HCT116 (cell line): ENCODE data around the gene SERPING1. TPM values are rescaled to one million over a fixed set of nuclear protein-coding genes. Genes with fewer than 3 reads are reported as not detected.

Experiments used
- ATAC-seq: fragments of 200-7000 bp; cut with Tn5 transposase; 2 replicates; pipeline ENCODE4 v1.9.1; 2020; ENCODE audit warnings: mild to moderate bottlenecking, moderate library complexity
- BruUV-seq: library from RNA; stranded (reverse); fragments of 400-500 nt; replicated peaks from 2 replicates; lab custom pipeline; 2021; lab: Mats Ljungman, UMichigan
- CTCF ChIA-PET: fragments of 300-600 bp; sonication (Branson Sonifier 250); formaldehyde crosslinking; loops from one replicate; lab custom pipeline; 2021; ENCODE audit warnings: antibody characterized with exemption; lab: Charles Lee
- POLR2A ChIA-PET: fragments of 300-600, 350-600 bp; sonication (Branson Sonifier 250); formaldehyde crosslinking; loops from one replicate; lab custom pipeline; 2021; ENCODE audit warnings: antibody characterized with exemption; lab: Charles Lee
- RAD21 ChIA-PET, 2 experiments: fragments of 300-600 bp; sonication (Branson Sonifier 250); formaldehyde crosslinking; loops; one replicate each; lab custom pipeline; 2023; ENCODE audit warnings: low total read pairs in 2 of 2; ENCODE audit not compliant: uncharacterized antibody in 2 of 2, unreplicated experiment in 2 of 2, low non-redundant PET in 1 of 2; lab: Charles Lee
- DNase-seq: peaks from one replicate; pipeline ENCODE4 v3.0.0-alpha.2; 2010; ENCODE audit warnings: low read depth, low spot score
- H2AFZ ChIP-seq: fragments of 200-600 bp; shearing (Covaris generic), sonication (generic); 2 replicates; pipeline ENCODE4 v1.6.1; 2017; ENCODE audit warnings: low read depth, mixed run types, mixed read lengths, antibody characterized with exemption, low read length; ENCODE audit not compliant: poor library complexity, severe bottlenecking
- H3K27ac ChIP-seq: 2 replicates; pipeline ENCODE4 v1.5.1; 2012; ENCODE audit warnings: low read depth, low read length
- H3K27me3 ChIP-seq: fragments of 200-600 bp; sonication (generic); 2 replicates; pipeline ENCODE4 v1.6.1; 2016; ENCODE audit warnings: mixed run types, low read length, mixed read lengths; ENCODE audit not compliant: insufficient read depth
- H3K36me3 ChIP-seq, 2 experiments: fragments of 200-500 bp in 1 of 2; fragments of 200-600 bp in 1 of 2; sonication (Bioruptor generic) in 1 of 2; sonication (generic) in 1 of 2; 2 replicates each; pipeline versions ENCODE4 v1.5.1 to v1.6.1; 2014 to 2016; ENCODE audit warnings: low read length in 2 of 2, inconsistent platforms in 1 of 2, mixed read lengths in 1 of 2, mixed run types in 1 of 2; ENCODE audit not compliant: insufficient read depth in 2 of 2, control insufficient read depth in 1 of 2
- H3K4me1 ChIP-seq, 2 experiments: fragments of 200-600 bp in 1 of 2; sonication (generic) in 1 of 2; 2 replicates each; pipeline versions ENCODE4 v1.5.1 to v1.6.1; 2012 to 2017; ENCODE audit warnings: low read length in 2 of 2, inconsistent platforms in 1 of 2, mild to moderate bottlenecking in 1 of 2, mixed read lengths in 1 of 2, mixed run types in 1 of 2, moderate library complexity in 1 of 2; ENCODE audit not compliant: insufficient read depth in 2 of 2, control insufficient read depth in 1 of 2
- H3K4me2 ChIP-seq: fragments of 200-600 bp; sonication (generic); 2 replicates; pipeline ENCODE4 v1.6.1; 2017; ENCODE audit warnings: mixed run types, low read length, mixed read lengths
- H3K4me3 ChIP-seq, 2 experiments: fragments of 200-600 bp in 1 of 2; sonication (generic) in 1 of 2; replicated peaks in 1 of 2; 2 replicates each; pipeline ENCODE4 v1.5.1; 2011 to 2016; ENCODE audit warnings: low read length in 2 of 2, control low read depth in 1 of 2, low read depth in 1 of 2, mild to moderate bottlenecking in 1 of 2, mixed read lengths in 1 of 2, mixed run types in 1 of 2
- H3K79me2 ChIP-seq: fragments of 200-600 bp; sonication (generic); 2 replicates; pipeline ENCODE4 v1.6.1; 2017; ENCODE audit warnings: mild to moderate bottlenecking, mixed run types, low read length, moderate library complexity, mixed read lengths; ENCODE audit not compliant: insufficient read depth
- H3K9ac ChIP-seq: fragments of 200-600 bp; sonication (generic); 2 replicates; pipeline ENCODE4 v1.6.1; 2016; ENCODE audit warnings: low read length, mixed read lengths
- H3K9me2 ChIP-seq: fragments of 200-600 bp; sonication (generic), shearing (Covaris generic); 2 replicates; pipeline ENCODE4 v1.6.1; 2017; ENCODE audit warnings: mixed run types, mild to moderate bottlenecking, moderate library complexity; ENCODE audit not compliant: insufficient read depth
- H3K9me3 ChIP-seq, 2 experiments: fragments of 200-500 bp in 1 of 2; fragments of 200-600 bp in 1 of 2; sonication (Bioruptor generic) in 1 of 2; sonication (generic) in 1 of 2; 2 replicates each; pipeline ENCODE4 v1.6.1; 2014 to 2017; ENCODE audit warnings: low read length in 2 of 2, mixed read lengths in 2 of 2, inconsistent platforms in 1 of 2, low read depth in 1 of 2, mild to moderate bottlenecking in 1 of 2, mixed run types in 1 of 2, moderate library complexity in 1 of 2; ENCODE audit not compliant: control insufficient read depth in 1 of 2, insufficient read depth in 1 of 2
- H4K20me1 ChIP-seq: fragments of 200-600 bp; sonication (generic), shearing (Covaris generic); 2 replicates; pipeline ENCODE4 v1.6.1; 2017; ENCODE audit warnings: mixed run types, mild to moderate bottlenecking, moderate library complexity; ENCODE audit not compliant: insufficient read depth
- CEBPB ChIP-seq: IDR thresholded peaks from 2 replicates; pipeline ENCODE4 v1.6.1; 2012; ENCODE audit warnings: low read depth
- ELF1 ChIP-seq: IDR thresholded peaks from 2 replicates; pipeline ENCODE4 v1.6.1; 2012; ENCODE audit warnings: low read depth, borderline replicate concordance
- JUND ChIP-seq: IDR thresholded peaks from 2 replicates; pipeline ENCODE4 v1.6.1; 2012
- POLR2AphosphoS5 ChIP-seq: IDR thresholded peaks from 2 replicates; pipeline ENCODE4 v1.6.1; 2011; ENCODE audit warnings: mild to moderate bottlenecking, low read depth, low read length, moderate library complexity
- RAD21 ChIP-seq: IDR thresholded peaks from 2 replicates; pipeline ENCODE4 v1.6.1; 2012; ENCODE audit warnings: low read depth, mild to moderate bottlenecking
- SP1 ChIP-seq: IDR thresholded peaks from 2 replicates; pipeline ENCODE4 v1.6.1; 2012; ENCODE audit warnings: low read depth
- SRF ChIP-seq: IDR thresholded peaks from 2 replicates; pipeline ENCODE4 v1.6.1; 2012; ENCODE audit warnings: low read depth
- YY1 ChIP-seq: IDR thresholded peaks from 2 replicates; pipeline ENCODE4 v1.6.1; 2011; ENCODE audit warnings: low read length, low read depth, moderate library complexity, mild to moderate bottlenecking; ENCODE audit not compliant: insufficient replicate concordance; ENCODE audit errors: extremely low read depth
- intact Hi-C: fragments of 100-400 bp; cut with micrococcal nuclease; formaldehyde crosslinking; loops from 2 replicates; pipeline ENCODE4 v1.10.0; 2022
- total RNA-seq: library from RNA; stranded (reverse); gene quantifications from one replicate; pipeline ENCODE4 v1.2.1, GENCODE V29; 2021; ENCODE audit not compliant: unreplicated experiment
- TF ChIP-seq, protein P1 (sequence below), 3 experiments: fragments of 200-600 bp in 1 of 3; sonication (generic) in 1 of 3; IDR thresholded peaks in 2 of 3; conservative IDR thresholded peaks in 1 of 3; 2 replicates each; pipeline ENCODE4 v1.5.1; 2012 to 2017; ENCODE audit warnings: low read depth in 2 of 3, low read length in 2 of 3, antibody characterized with exemption in 1 of 3, borderline replicate concordance in 1 of 3, control low read depth in 1 of 3, mild to moderate bottlenecking in 1 of 3, mixed read lengths in 1 of 3, mixed run types in 1 of 3, moderate library complexity in 1 of 3; ENCODE audit not compliant: insufficient read depth in 1 of 3
- TF ChIP-seq, protein P2 (sequence below): IDR thresholded peaks from 2 replicates; pipeline ENCODE4 v1.6.1; 2011; ENCODE audit warnings: mild to moderate bottlenecking, low read length, moderate library complexity; ENCODE audit not compliant: insufficient replicate concordance; ENCODE audit errors: extremely low read depth

Gene SERPING1
- total RNA-seq, 1 experiment from 2014 or later: 3.4 TPM

DNA sequence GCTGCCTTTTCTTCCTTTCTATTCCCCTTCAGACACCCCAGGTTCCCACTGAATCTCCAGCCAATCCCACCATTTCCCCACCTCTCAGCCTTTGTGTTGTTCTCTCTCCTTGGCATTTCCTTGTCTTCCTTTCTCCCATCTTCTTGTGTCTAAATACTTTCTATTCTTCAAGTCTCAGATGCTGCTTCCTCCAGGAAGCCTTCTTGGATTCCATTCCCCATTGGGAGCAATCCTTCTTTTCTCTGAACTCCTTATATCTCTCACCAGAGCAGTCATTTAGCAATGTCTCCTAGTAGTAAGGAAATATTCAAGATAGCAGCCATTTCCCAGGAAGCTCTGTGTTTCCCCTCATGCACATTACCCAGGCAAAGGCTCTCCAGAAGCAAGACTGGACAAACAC, 36.8 kb downstream of the SERPING1 start:
- no TSS peak for BruUV-seq
- no peak overlapping the region for H3K9ac ChIP-seq

More for the DNA sequence above, 36.8 kb downstream of the SERPING1 start:
- Histone ChIP-seq H3K27ac (no peak overlapping the region), H4K20me1 (no peaks in the 10 kb centered on the region), H3K4me1 (peaks cover 2 to 20% of the 10 kb centered on the region in 2 experiments; a peak in 3 of 4 replicates), H3K4me2 (no peak overlapping the region), H2AFZ (no peak overlapping the region), H3K9me3 (no peaks in the 10 kb centered on the region), H3K36me3 (no peaks in the 10 kb centered on the region), H3K4me3 (no peak overlapping the region), H3K27me3 (peaks cover 13% of the 10 kb centered on the region; the same call in 1 of the 2 replicates), H3K9me2 (no peaks in the 10 kb centered on the region), H3K79me2 (peaks cover 9% of the 10 kb centered on the region)
- RAD21 ChIA-PET: no interaction called here
- CTCF ChIA-PET: interaction anchor here (0.5 to 0.9 kb wide), 2 partner anchors 10 to 11 kb away, joined by 3 to 4 read pairs; no protein-coding TSS in a partner anchor
- intact Hi-C loops: no loop called here
- ATAC-seq (no peak), DNase-seq (no peak)
- no peak for TF ChIP-seq POLR2AphosphoS5
- TF ChIP-seq, protein P1, sequence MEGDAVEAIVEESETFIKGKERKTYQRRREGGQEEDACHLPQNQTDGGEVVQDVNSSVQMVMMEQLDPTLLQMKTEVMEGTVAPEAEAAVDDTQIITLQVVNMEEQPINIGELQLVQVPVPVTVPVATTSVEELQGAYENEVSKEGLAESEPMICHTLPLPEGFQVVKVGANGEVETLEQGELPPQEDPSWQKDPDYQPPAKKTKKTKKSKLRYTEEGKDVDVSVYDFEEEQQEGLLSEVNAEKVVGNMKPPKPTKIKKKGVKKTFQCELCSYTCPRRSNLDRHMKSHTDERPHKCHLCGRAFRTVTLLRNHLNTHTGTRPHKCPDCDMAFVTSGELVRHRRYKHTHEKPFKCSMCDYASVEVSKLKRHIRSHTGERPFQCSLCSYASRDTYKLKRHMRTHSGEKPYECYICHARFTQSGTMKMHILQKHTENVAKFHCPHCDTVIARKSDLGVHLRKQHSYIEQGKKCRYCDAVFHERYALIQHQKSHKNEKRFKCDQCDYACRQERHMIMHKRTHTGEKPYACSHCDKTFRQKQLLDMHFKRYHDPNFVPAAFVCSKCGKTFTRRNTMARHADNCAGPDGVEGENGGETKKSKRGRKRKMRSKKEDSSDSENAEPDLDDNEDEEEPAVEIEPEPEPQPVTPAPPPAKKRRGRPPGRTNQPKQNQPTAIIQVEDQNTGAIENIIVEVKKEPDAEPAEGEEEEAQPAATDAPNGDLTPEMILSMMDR (IDR thresholded peaks at IDR 0.05 in 2 of 3, conservative IDR thresholded peaks at IDR 0.05 in 1 of 3; ENCODE audit: borderline replicate concordance in 1 of 3, insufficient read depth in 1 of 3, low read depth in 2 of 3, low read length in 2 of 3): no peak
- TF ChIP-seq CEBPB: no peak
- TF ChIP-seq RAD21: no peak
- no peak for TF ChIP-seq SP1
- TF ChIP-seq ELF1: no peak
- TF ChIP-seq, protein P2, sequence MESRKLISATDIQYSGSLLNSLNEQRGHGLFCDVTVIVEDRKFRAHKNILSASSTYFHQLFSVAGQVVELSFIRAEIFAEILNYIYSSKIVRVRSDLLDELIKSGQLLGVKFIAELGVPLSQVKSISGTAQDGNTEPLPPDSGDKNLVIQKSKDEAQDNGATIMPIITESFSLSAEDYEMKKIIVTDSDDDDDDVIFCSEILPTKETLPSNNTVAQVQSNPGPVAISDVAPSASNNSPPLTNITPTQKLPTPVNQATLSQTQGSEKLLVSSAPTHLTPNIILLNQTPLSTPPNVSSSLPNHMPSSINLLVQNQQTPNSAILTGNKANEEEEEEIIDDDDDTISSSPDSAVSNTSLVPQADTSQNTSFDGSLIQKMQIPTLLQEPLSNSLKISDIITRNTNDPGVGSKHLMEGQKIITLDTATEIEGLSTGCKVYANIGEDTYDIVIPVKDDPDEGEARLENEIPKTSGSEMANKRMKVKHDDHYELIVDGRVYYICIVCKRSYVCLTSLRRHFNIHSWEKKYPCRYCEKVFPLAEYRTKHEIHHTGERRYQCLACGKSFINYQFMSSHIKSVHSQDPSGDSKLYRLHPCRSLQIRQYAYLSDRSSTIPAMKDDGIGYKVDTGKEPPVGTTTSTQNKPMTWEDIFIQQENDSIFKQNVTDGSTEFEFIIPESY: no peak
- TF ChIP-seq SRF: no peak
- TF ChIP-seq YY1: no peak
- no peak for TF ChIP-seq JUND
- POLR2A ChIA-PET: no interaction called here
